GM21576 (cell line): ENCODE data around the gene HOMER1.

Experiments
- ATAC-seq: cut with Tn5 transposase; IDR thresholded peaks from one replicate; pipeline ENCODE4 v1.9.1; 2021; ENCODE audit warnings: mild to moderate bottlenecking, moderate library complexity; ENCODE audit not compliant: unreplicated experiment

Gene HOMER1

GRCh38 chr5:79333852-79334557 is 179.9 kb downstream of the HOMER1 start:
- no peak for ATAC-seq

- ATAC-seq = no peak
Observed at GRCh38 chr5:79330071-79330470, 183.9 kb downstream of the HOMER1 start.

- no peak for ATAC-seq
Observed at GRCh38 chr5:79329453-79329852, 184.5 kb downstream of the HOMER1 start.
